HEK293 (cell line): ENCODE data around the gene CNOT4.

Source experiments
- CTCF ChIA-PET: fragments of 350-600 bp; formaldehyde crosslinking; extraction: SDS; loops from one replicate; lab custom pipeline; 2021; ENCODE audit warnings: antibody characterized with exemption; lab: Yijun Ruan, JAX
- POLR2A ChIA-PET: fragments of 300-600 bp; formaldehyde crosslinking; extraction: SDS; loops from one replicate; lab custom pipeline; 2020; ENCODE audit warnings: antibody characterized with exemption, inconsistent platforms; lab: Yijun Ruan, JAX
- H3K27ac ChIP-seq: fragments of 200-500 bp; sonication (Bioruptor generic); 2 replicates; pipeline ENCODE4 v1.5.1; 2014; ENCODE audit warnings: low read depth, low read length, control low read depth, inconsistent platforms; ENCODE audit errors: extremely low read depth
- H3K36me3 ChIP-seq, 2 experiments: fragments of 200-500 bp in 1 of 2; sonication (Bioruptor generic) in 1 of 2; 1 replicate in 1 of 2; 2 replicates in 1 of 2; pipeline ENCODE4 v1.5.1; 2014 to 2017; ENCODE audit warnings: inconsistent platforms in 2 of 2, low read length in 2 of 2; ENCODE audit not compliant: control insufficient read depth in 2 of 2, insufficient read depth in 1 of 2
- H3K4me1 ChIP-seq: fragments of 200-500 bp; sonication (Bioruptor generic); 2 replicates; pipeline ENCODE4 v1.5.1; 2014; ENCODE audit warnings: mild to moderate bottlenecking, low read length, inconsistent platforms; ENCODE audit not compliant: control insufficient read depth, insufficient read depth
- H3K4me3 ChIP-seq: 2 replicates; pipeline ENCODE4 v1.5.1; 2011; ENCODE audit warnings: low read depth, mild to moderate bottlenecking, control low read depth, low read length, moderate library complexity
- H3K9me3 ChIP-seq: fragments of 200-500 bp; sonication (Bioruptor generic); 2 replicates; pipeline ENCODE4 v1.5.1; 2014; ENCODE audit warnings: low read depth, low read length, inconsistent platforms; ENCODE audit not compliant: control insufficient read depth, insufficient read depth
- EGR2 ChIP-seq: fragments of 450-650 bp; formaldehyde crosslinking; IDR thresholded peaks from 2 replicates; pipeline ENCODE4 v1.5.1; 2016; ENCODE audit warnings: low read depth, missing biosample characterization, missing genetic modification characterization
- IKZF3 ChIP-seq: fragments of 450-650 bp; IDR thresholded peaks from 2 replicates; pipeline ENCODE4 v1.5.0; 2018; ENCODE audit warnings: missing biosample characterization, mild to moderate bottlenecking, missing genetic modification characterization, moderate library complexity
- RBAK ChIP-seq: fragments of 450-650 bp; formaldehyde crosslinking; IDR thresholded peaks from 2 replicates; pipeline ENCODE4 v1.5.1; 2016; ENCODE audit warnings: missing biosample characterization, missing genetic modification characterization
- TCF7L2 ChIP-seq: IDR thresholded peaks from 2 replicates; pipeline ENCODE4 v1.6.1; 2011; ENCODE audit warnings: low read depth, mild to moderate bottlenecking, inconsistent platforms, low read length, moderate library complexity, borderline replicate concordance
- ZFP41 ChIP-seq: fragments of 450-650 bp; formaldehyde crosslinking; IDR thresholded peaks from 2 replicates; pipeline ENCODE4 v1.5.1; 2016; ENCODE audit warnings: missing biosample characterization, missing genetic modification characterization, borderline replicate concordance
- ZNF121 ChIP-seq: fragments of 450-650 bp; formaldehyde crosslinking; IDR thresholded peaks from 2 replicates; pipeline ENCODE4 v1.5.1; 2016; ENCODE audit warnings: missing biosample characterization, missing genetic modification characterization
- ZNF16 ChIP-seq: fragments of 450-650 bp; formaldehyde crosslinking; IDR thresholded peaks from 2 replicates; pipeline ENCODE4 v1.5.1; 2016; ENCODE audit warnings: low read depth, missing biosample characterization, missing genetic modification characterization
- ZNF292 ChIP-seq: fragments of 450-650 bp; formaldehyde crosslinking; IDR thresholded peaks from 2 replicates; pipeline ENCODE4 v1.5.1; 2016; ENCODE audit warnings: low read depth, missing biosample characterization, missing genetic modification characterization, borderline replicate concordance
- ZNF354C ChIP-seq: fragments of 450-650 bp; formaldehyde crosslinking; IDR thresholded peaks from 2 replicates; pipeline ENCODE4 v1.5.1; 2016; ENCODE audit warnings: missing biosample characterization, missing genetic modification characterization, low read depth, borderline replicate concordance
- ZNF473 ChIP-seq: fragments of 450-650 bp; formaldehyde crosslinking; IDR thresholded peaks from 2 replicates; pipeline ENCODE4 v1.5.1; 2017; ENCODE audit warnings: missing biosample characterization, missing genetic modification characterization
- ZNF558 ChIP-seq: fragments of 450-650 bp; formaldehyde crosslinking; IDR thresholded peaks from 2 replicates; pipeline ENCODE4 v1.5.1; 2016; ENCODE audit warnings: missing biosample characterization, missing genetic modification characterization
- ZNF600 ChIP-seq: fragments of 450-650 bp; formaldehyde crosslinking; IDR thresholded peaks from 2 replicates; pipeline ENCODE4 v1.5.1; 2016; ENCODE audit warnings: missing biosample characterization, missing genetic modification characterization
- ZNF629 ChIP-seq: fragments of 450-650 bp; formaldehyde crosslinking; IDR thresholded peaks from 2 replicates; pipeline ENCODE4 v1.5.1; 2017; ENCODE audit warnings: missing biosample characterization, missing genetic modification characterization
- ZNF654 ChIP-seq: fragments of 450-650 bp; formaldehyde crosslinking; IDR thresholded peaks from 2 replicates; pipeline ENCODE4 v1.5.1; 2016; ENCODE audit warnings: low read depth, missing biosample characterization, missing genetic modification characterization
- TF ChIP-seq, protein P1 (sequence below): fragments of 450-650 bp; formaldehyde crosslinking; IDR thresholded peaks from 2 replicates; pipeline ENCODE4 v1.5.1; 2016; ENCODE audit warnings: missing biosample characterization, missing genetic modification characterization, borderline replicate concordance
- TF ChIP-seq, protein P2 (sequence below): fragments of 450-650 bp; formaldehyde crosslinking; IDR thresholded peaks from 2 replicates; pipeline ENCODE4 v1.5.1; 2017; ENCODE audit warnings: missing biosample characterization, missing genetic modification characterization

CNOT4 gene

DNA sequence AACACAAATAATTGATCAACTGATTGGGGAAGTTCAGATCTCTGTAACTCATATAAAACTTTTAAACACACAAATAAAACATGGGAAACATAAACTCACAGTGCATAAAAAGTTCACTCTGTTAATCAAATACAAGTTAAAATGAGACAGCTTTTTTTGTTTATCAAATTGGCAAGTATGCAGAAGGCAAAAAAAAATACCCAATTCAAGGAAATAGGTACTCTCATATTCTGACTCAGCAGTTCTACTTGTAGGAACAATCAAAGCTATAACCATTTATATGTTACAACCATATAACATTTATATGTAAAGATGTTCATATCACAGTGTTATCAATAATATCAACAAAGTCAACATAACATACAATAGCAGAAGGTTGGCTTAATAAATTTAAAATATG lies 102.0 kb downstream of the CNOT4 start (continued):
- no peak for TF ChIP-seq ZNF354C (tag by site-specific recombination)
- TF ChIP-seq ZNF16 (tag by site-specific recombination) = no peak
- TF ChIP-seq ZNF600 (tag by site-specific recombination) = no peak
- no peak for TF ChIP-seq ZNF629 (tag by site-specific recombination)
- TF ChIP-seq, protein P1, sequence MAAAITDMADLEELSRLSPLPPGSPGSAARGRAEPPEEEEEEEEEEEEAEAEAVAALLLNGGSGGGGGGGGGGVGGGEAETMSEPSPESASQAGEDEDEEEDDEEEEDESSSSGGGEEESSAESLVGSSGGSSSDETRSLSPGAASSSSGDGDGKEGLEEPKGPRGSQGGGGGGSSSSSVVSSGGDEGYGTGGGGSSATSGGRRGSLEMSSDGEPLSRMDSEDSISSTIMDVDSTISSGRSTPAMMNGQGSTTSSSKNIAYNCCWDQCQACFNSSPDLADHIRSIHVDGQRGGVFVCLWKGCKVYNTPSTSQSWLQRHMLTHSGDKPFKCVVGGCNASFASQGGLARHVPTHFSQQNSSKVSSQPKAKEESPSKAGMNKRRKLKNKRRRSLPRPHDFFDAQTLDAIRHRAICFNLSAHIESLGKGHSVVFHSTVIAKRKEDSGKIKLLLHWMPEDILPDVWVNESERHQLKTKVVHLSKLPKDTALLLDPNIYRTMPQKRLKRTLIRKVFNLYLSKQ (tag by site-specific recombination) = no peak
- TF ChIP-seq ZNF654 = no peak
- TF ChIP-seq ZNF292 (tag by site-specific recombination) = no peak

DNA sequence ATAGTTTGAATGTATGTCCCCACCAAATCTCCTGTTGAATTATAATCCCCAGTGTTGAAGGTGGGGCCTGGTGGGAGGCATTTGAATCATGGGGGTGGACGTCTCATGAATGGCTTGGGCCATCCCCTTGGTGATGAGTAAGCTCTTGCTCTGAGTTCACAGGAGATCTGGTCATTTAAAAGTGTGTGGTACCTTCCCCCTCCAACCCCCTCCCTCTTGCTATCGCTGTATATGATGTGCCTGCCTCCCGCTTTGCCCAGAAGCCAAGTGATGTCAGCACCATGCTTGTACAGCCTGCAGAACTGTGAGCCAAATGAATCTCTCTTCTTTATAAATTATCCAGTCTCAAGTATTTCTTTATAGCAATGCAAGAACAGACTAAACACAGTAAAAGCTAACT lies 103.0 kb downstream of the CNOT4 start:
- H3K9me3 ChIP-seq = no peaks in the 10 kb centered on the region
- H3K4me3 ChIP-seq = no peak overlapping the region
- CTCF ChIA-PET = no interaction called here
- H3K36me3 ChIP-seq = peaks cover 0 to 3% of the 10 kb centered on the region in 2 experiments; a peak in 1 of 3 replicates
- no peak for TF ChIP-seq TCF7L2
- TF ChIP-seq, protein P2, sequence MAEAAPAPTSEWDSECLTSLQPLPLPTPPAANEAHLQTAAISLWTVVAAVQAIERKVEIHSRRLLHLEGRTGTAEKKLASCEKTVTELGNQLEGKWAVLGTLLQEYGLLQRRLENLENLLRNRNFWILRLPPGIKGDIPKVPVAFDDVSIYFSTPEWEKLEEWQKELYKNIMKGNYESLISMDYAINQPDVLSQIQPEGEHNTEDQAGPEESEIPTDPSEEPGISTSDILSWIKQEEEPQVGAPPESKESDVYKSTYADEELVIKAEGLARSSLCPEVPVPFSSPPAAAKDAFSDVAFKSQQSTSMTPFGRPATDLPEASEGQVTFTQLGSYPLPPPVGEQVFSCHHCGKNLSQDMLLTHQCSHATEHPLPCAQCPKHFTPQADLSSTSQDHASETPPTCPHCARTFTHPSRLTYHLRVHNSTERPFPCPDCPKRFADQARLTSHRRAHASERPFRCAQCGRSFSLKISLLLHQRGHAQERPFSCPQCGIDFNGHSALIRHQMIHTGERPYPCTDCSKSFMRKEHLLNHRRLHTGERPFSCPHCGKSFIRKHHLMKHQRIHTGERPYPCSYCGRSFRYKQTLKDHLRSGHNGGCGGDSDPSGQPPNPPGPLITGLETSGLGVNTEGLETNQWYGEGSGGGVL (tag by site-specific recombination) = peak; percentile 63
- TF ChIP-seq ZFP41 (tag by site-specific recombination) = no peak
- TF ChIP-seq EGR2 = 0 out of 2 replicates have a peak, but pooled peaks have one; percentile 33
- POLR2A ChIA-PET = interaction anchor here (0.6 kb wide), 1 partner anchor 177 kb away, joined by 4 read pairs; no protein-coding TSS in a partner anchor
- no peak overlapping the region for H3K27ac ChIP-seq
- no peaks in the 10 kb centered on the region for H3K4me1 ChIP-seq

DNA sequence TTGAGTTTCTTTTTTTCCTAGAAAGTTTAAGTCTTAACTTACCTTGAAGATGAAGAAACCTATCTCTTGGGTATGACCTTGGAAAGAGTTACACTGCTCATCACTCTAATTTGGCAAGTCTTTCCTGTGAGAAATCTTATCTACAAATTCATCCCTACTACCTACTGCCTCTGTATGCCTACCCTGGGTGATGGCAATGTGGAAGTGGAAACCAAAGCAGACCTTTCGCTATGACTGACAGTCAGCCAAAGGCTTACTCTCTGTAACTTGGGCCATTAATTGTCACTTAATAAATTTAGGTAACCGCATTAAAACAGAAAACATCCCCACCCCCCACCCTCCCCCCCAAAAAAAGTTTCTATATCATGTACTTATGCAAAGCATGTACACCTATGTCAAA lies 103.9 kb downstream of the CNOT4 start:
- CTCF ChIA-PET = no interaction called here
- H3K36me3 ChIP-seq = peaks cover 0 to 3% of the 10 kb centered on the region in 2 experiments; a peak in 1 of 3 replicates
- H3K27ac ChIP-seq = no peak overlapping the region
- no peak overlapping the region for H3K4me3 ChIP-seq
- TF ChIP-seq RBAK (tag by site-specific recombination) = no peak
- TF ChIP-seq, all 188 proteins: peak for 0
- Histone ChIP-seq H3K9me3 (no peaks in the 10 kb centered on the region), H3K4me1 (no peaks in the 10 kb centered on the region)
- POLR2A ChIA-PET = no interaction called here

DNA sequence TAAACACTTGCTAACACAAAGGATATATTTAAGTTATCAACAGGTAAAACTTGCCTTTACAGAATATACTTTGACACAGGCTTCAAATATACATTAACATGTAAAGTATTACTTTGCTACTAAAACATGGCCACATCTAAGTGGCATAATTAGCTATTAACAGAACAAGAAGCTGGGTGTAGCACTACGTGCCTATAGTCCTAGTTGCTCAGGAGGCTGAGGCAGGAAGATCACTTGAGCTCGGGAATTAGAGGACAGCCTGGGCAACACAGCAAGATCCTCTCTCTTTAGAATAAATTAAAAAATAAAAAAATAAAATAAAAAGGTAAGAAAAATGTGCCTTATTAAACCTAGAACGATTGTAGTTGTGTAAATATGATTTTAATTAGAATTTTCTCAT lies 106.6 kb downstream of the CNOT4 start:
- Histone ChIP-seq H3K27ac (no peak overlapping the region), H3K9me3 (no peaks in the 10 kb centered on the region), H3K4me3 (no peak overlapping the region), H3K4me1 (no peaks in the 10 kb centered on the region; the same call in 1 of the 2 replicates), H3K36me3 (no peaks in the 10 kb centered on the region)
- POLR2A ChIA-PET = no interaction called here
- CTCF ChIA-PET = interaction anchor here (0.7 kb wide), 2 partner anchors 13 to 1242 kb away, joined by 3 read pairs; no protein-coding TSS in a partner anchor
- TF ChIP-seq ZNF121 (tag by site-specific recombination) (0 out of 2 replicates have a peak, but pooled peaks have one; percentile 26), ZNF558 (tag by site-specific recombination) (no peak), IKZF3 (tag by site-specific recombination) (no peak), ZNF473 (tag by site-specific recombination) (no peak)
